Measurements from ENCODE around the gene MMP28. TPM values are rescaled to one million over a fixed set of nuclear protein-coding genes. Genes with fewer than 3 reads are reported as not detected.
A peak's percentile ranks its signal among the peaks of the same experiment; 100 is the strongest.

The MMP28 gene
- total and polyA plus RNA-seq, 2 donors (not counting 1 experiment from before 2014, with no cell fraction given): 1.1 to 4.6 TPM

DNA sequence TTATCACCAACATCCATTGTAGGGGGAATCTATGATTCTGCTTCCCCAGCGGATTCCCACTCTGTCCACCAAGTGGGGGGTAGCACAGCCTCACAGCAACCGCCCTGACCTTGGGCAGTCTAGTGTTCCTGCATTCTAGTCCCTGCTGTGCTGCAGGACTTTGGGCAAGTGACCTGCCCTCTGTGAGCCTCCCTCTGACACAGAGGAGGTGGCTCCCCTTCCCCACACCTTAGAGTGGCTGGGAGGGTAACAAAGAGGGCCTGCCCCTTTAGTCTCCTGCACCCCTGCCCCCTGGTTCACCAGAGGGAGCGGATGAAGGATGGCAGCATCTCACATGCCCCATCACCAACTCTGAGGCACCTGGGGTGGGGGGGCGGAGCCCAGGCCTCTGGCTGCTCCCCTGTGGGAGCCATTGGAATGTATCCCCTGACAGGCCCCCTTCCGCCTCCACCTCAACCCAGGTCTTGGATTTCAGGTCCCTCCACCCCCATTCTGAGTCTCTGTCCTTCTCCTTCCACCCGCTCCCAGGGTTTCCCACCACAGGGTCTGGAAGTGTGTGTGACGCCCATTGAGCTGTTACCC, 52.5 kb downstream of the MMP28 start:
- Histone ChIP-seq H3K4me1 (ENCODE audit: control insufficient read depth, extremely low read depth, insufficient read depth, low read length) (no peaks in the 10 kb centered on the region), H3K27me3 (ENCODE audit: control insufficient read depth, insufficient read depth, low read length) (peaks cover 36% of the 10 kb centered on the region), H3K36me3 (ENCODE audit: control insufficient read depth, insufficient read depth, low read length) (no peaks in the 10 kb centered on the region), H4K20me1 (ENCODE audit: control insufficient read depth, extremely low read depth, insufficient read depth, low read length) (no peaks in the 10 kb centered on the region), H3K27ac (ENCODE audit: insufficient read depth, low read length) (no peak overlapping the region), H3K4me2 (ENCODE audit: extremely low read depth, insufficient read depth, low read length) (no peak overlapping the region), H3K79me2 (ENCODE audit: control insufficient read depth, insufficient read depth, low read length) (no peaks in the 10 kb centered on the region), H2AFZ (ENCODE audit: low read length) (no peak overlapping the region), H3K4me3 (replicated peaks in 1 of 4; ENCODE audit: control extremely low read depth in 1 of 4, insufficient read depth in 1 of 4, low read depth in 3 of 4, low read length in 4 of 4) (no peak overlapping the region), H3K9me3 (ENCODE audit: control insufficient read depth, insufficient read depth, low read depth, low read length) (no peaks in the 10 kb centered on the region), H3K9ac (ENCODE audit: insufficient read depth, low read length) (no peak overlapping the region)
- no peak for TF ChIP-seq EZH2 (IDR thresholded peaks at IDR 0.05; ENCODE audit: low read length, missing control alignments)
- TF ChIP-seq, protein P1, sequence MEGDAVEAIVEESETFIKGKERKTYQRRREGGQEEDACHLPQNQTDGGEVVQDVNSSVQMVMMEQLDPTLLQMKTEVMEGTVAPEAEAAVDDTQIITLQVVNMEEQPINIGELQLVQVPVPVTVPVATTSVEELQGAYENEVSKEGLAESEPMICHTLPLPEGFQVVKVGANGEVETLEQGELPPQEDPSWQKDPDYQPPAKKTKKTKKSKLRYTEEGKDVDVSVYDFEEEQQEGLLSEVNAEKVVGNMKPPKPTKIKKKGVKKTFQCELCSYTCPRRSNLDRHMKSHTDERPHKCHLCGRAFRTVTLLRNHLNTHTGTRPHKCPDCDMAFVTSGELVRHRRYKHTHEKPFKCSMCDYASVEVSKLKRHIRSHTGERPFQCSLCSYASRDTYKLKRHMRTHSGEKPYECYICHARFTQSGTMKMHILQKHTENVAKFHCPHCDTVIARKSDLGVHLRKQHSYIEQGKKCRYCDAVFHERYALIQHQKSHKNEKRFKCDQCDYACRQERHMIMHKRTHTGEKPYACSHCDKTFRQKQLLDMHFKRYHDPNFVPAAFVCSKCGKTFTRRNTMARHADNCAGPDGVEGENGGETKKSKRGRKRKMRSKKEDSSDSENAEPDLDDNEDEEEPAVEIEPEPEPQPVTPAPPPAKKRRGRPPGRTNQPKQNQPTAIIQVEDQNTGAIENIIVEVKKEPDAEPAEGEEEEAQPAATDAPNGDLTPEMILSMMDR (conservative IDR thresholded peaks at IDR 0.05 in 1 of 2, IDR thresholded peaks at IDR 0.05 in 1 of 2; ENCODE audit: low read depth in 1 of 2, low read length in 2 of 2): no peak
- no peak for DNase-seq (ENCODE audit: low read depth in 2 of 2)

DNA sequence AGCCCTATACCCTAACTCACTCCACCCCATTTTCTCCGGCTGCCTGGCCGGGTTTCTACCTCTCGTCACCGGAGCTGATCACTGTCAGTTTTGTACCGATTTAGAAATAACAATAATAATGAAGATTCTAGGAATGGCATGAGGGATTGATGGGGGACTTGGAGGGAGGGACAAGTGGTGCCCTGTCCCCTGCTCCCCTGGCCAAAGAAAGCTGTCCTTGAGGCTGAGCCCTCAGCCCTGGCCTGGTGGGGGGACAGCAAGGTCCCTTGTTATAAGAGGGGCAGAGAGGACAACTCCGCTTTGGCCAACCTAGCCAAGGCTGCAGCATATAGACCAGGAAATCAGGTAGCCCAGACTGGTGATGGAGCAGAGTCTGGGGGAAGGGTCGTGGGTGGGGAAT, 52.9 kb downstream of the MMP28 start:
- H4K20me1 ChIP-seq (ENCODE audit: control insufficient read depth, extremely low read depth, insufficient read depth, low read length): no peaks in the 10 kb centered on the region
- no peak overlapping the region for H3K4me2 ChIP-seq (ENCODE audit: extremely low read depth, insufficient read depth, low read length)
- no peak for TF ChIP-seq EZH2 (IDR thresholded peaks at IDR 0.05; ENCODE audit: low read length, missing control alignments)
- TF ChIP-seq, protein P1 (conservative IDR thresholded peaks at IDR 0.05 in 1 of 2, IDR thresholded peaks at IDR 0.05 in 1 of 2; ENCODE audit: low read depth in 1 of 2, low read length in 2 of 2): no peak
- H3K36me3 ChIP-seq (ENCODE audit: control insufficient read depth, insufficient read depth, low read length): no peaks in the 10 kb centered on the region
- H3K79me2 ChIP-seq (ENCODE audit: control insufficient read depth, insufficient read depth, low read length): no peaks in the 10 kb centered on the region
- no peaks in the 10 kb centered on the region for H3K9me3 ChIP-seq (ENCODE audit: control insufficient read depth, insufficient read depth, low read depth, low read length)
- H3K9ac ChIP-seq (ENCODE audit: insufficient read depth, low read length): no peak overlapping the region
- DNase-seq (ENCODE audit: low read depth in 2 of 2): no peak
- no peak overlapping the region for H3K4me3 ChIP-seq (replicated peaks in 1 of 4; ENCODE audit: control extremely low read depth in 1 of 4, insufficient read depth in 1 of 4, low read depth in 3 of 4, low read length in 4 of 4)
- H3K4me1 ChIP-seq (ENCODE audit: control insufficient read depth, extremely low read depth, insufficient read depth, low read length): no peaks in the 10 kb centered on the region
- peaks cover 36% of the 10 kb centered on the region for H3K27me3 ChIP-seq (ENCODE audit: control insufficient read depth, insufficient read depth, low read length)
- no peak overlapping the region for H3K27ac ChIP-seq (ENCODE audit: insufficient read depth, low read length)
- no peak overlapping the region for H2AFZ ChIP-seq (ENCODE audit: low read length)

DNA sequence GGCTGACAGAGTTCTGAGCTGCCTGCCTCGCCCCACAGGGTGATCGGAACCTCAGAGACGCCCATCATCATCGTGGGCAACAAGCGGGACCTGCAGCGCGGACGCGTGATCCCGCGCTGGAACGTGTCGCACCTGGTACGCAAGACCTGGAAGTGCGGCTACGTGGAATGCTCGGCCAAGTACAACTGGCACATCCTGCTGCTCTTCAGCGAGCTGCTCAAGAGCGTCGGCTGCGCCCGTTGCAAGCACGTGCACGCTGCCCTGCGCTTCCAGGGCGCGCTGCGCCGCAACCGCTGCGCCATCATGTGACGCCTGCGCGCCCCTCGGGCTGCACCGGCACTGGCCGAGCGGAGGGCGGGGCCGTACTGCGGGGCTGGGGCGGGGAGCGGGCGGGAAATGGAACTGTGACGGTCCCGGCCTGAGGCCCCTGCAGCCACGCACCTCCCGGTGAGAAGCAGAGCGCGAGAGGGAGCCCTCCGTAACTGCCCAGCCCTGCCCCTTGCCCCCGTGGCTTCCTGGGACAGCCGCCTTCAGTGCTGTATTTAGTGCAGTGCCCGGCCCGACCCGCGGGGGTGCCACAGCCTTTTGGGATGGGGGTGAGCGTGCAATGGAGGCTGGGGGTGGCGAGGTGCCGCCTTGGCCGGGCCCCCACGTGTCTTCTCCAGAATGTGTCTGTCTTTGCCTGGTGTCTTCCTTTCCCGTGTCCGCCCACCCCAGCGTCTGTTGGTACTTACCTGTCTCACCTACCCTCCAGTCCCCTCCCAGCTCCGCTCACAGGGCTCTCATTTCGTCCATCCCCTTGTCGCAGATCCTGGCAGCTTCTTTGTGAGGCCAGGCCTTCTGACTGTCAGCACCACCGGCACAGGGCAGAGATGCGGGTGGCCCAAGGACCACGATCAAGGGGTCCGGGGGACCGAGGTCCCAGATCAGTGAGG, 54.2 kb downstream of the MMP28 start:
- no peaks in the 10 kb centered on the region for H3K79me2 ChIP-seq (ENCODE audit: control insufficient read depth, insufficient read depth, low read length)
- no peaks in the 10 kb centered on the region for H3K9me3 ChIP-seq (ENCODE audit: control insufficient read depth, insufficient read depth, low read depth, low read length)
- no peak overlapping the region for H3K9ac ChIP-seq (ENCODE audit: insufficient read depth, low read length)
- no peak overlapping the region for H3K4me3 ChIP-seq (replicated peaks in 1 of 4; ENCODE audit: control extremely low read depth in 1 of 4, insufficient read depth in 1 of 4, low read depth in 3 of 4, low read length in 4 of 4)
- no peak overlapping the region for H3K27ac ChIP-seq (ENCODE audit: insufficient read depth, low read length)
- H2AFZ ChIP-seq (ENCODE audit: low read length): no peak overlapping the region
- H3K4me1 ChIP-seq (ENCODE audit: control insufficient read depth, extremely low read depth, insufficient read depth, low read length): no peaks in the 10 kb centered on the region
- no peak for DNase-seq (ENCODE audit: low read depth in 2 of 2)
- no peaks in the 10 kb centered on the region for H4K20me1 ChIP-seq (ENCODE audit: control insufficient read depth, extremely low read depth, insufficient read depth, low read length)
- peaks cover 33% of the 10 kb centered on the region for H3K27me3 ChIP-seq (ENCODE audit: control insufficient read depth, insufficient read depth, low read length)
- TF ChIP-seq EZH2 (IDR thresholded peaks at IDR 0.05; ENCODE audit: low read length, missing control alignments): peak; percentile 87
- TF ChIP-seq, protein P1 (conservative IDR thresholded peaks at IDR 0.05 in 1 of 2, IDR thresholded peaks at IDR 0.05 in 1 of 2; ENCODE audit: low read depth in 1 of 2, low read length in 2 of 2): no peak
- H3K36me3 ChIP-seq (ENCODE audit: control insufficient read depth, insufficient read depth, low read length): no peaks in the 10 kb centered on the region
- no peak overlapping the region for H3K4me2 ChIP-seq (ENCODE audit: extremely low read depth, insufficient read depth, low read length)
